GM12873 (cell line): Measurements from ENCODE around the gene LKAAEAR1.

Experiments used
- CTCF ChIP-seq: IDR thresholded peaks from 2 replicates; pipeline ENCODE4 v1.5.1; 2012; ENCODE audit warnings: low read depth, mild to moderate bottlenecking, moderate library complexity, low read length, control low read depth; ENCODE audit not compliant: insufficient read depth; ENCODE audit errors: missing control alignments

The LKAAEAR1 gene

GRCh38 chr20:64106981-64107735 lies 23.0 kb upstream of the LKAAEAR1 start, which contains the start of gene NPBWR2:
Gene NPBWR2, minus strand, starts transcription at chr20:64107565. Its CDS starts 734 bp downstream, at chr20:64106831.
- TF ChIP-seq CTCF = no peak

GRCh38 chr20:64106435-64106961 lies 22.3 kb upstream of the LKAAEAR1 start:
- no peak for TF ChIP-seq CTCF

- no peak for TF ChIP-seq CTCF
These were observed 21.7 kb upstream of the LKAAEAR1 start for GRCh38 chr20:64105846-64106434.

- TF ChIP-seq CTCF = no peak
These were observed 20.7 kb upstream of the LKAAEAR1 start for GRCh38 chr20:64104667-64105451.

GRCh38 chr20:64103871-64104666 lies 19.9 kb upstream of the LKAAEAR1 start:
- TF ChIP-seq CTCF = no peak

- TF ChIP-seq CTCF = no peak
These were observed 18.6 kb upstream of the LKAAEAR1 start for GRCh38 chr20:64102647-64103354.
